Measurements from ENCODE around the gene TRIOBP.
"Not testable (repeated sequence)": the region's sequence is repeated elsewhere in the genome, so short reads cannot be mapped to it uniquely, and the experiment has no call there.

Gene TRIOBP

DNA sequence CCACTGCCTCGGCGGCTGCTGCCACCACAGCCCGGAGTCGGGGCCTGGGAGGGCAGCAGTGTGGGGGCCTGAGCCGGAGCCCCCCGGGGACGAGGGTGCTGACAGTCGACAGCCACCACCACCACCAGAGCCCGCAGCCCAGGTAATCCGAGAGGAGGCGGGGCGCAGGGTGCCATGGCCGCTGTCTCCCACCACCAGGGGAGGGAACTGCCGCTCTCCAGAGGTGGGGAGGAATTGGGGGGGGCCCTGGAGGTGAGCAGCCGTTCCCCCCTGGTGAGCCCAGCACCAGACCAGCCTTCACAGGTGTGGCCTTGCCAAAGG is 12.6 kb downstream of the TRIOBP start:
- DNase-seq (ENCODE audit: low read depth in 1 of 2, low spot score in 1 of 2) = no peak
- no peak for TF ChIP-seq JUND (IDR thresholded peaks at IDR 0.05; ENCODE audit: low read depth)
- in situ Hi-C loops (cut with HindIII; ENCODE audit: low pct_unique_long_range_greater_than_20kb, low sequenced_read_pairs) = no loop called here

- in situ Hi-C loops (cut with HindIII; ENCODE audit: low pct_unique_long_range_greater_than_20kb, low sequenced_read_pairs) = no loop called here
- peak in 1 of 2 experiments; percentile 10 for DNase-seq (ENCODE audit: low read depth in 1 of 2, low spot score in 1 of 2)
- no peak for TF ChIP-seq JUND (IDR thresholded peaks at IDR 0.05; ENCODE audit: low read depth)
These were observed 13.8 kb downstream of the TRIOBP start for GRCh38 chr22:37710675-37711074.

DNA sequence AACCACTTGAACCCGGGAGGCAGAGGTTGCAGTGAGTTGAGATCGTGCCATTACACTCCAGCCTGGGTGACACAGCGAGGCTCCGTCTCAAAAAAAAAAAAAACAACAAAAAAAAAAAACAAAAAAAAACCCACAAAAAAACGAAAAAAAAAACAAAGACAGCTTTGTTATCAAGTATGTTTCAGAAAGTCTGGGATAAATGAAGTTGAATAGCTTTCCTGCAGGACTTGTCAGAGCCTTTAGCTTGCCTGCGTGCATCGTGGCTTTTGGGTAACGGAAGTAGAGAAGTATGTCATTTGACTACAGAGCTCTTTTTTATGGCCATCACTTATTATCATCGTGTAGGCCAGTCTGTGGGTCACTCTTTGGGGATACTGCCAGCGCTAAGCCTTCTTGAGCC is 14.6 kb downstream of the TRIOBP start:
- in situ Hi-C loops (cut with HindIII; ENCODE audit: low pct_unique_long_range_greater_than_20kb, low sequenced_read_pairs) = no loop called here
- TF ChIP-seq JUND (IDR thresholded peaks at IDR 0.05; ENCODE audit: low read depth) = no peak
- no peak for DNase-seq (ENCODE audit: low read depth in 1 of 2, low spot score in 1 of 2)

- no peak for DNase-seq (ENCODE audit: low read depth in 1 of 2, low spot score in 1 of 2)
- no peak for TF ChIP-seq JUND (IDR thresholded peaks at IDR 0.05; ENCODE audit: low read depth)
- in situ Hi-C loops (cut with HindIII; ENCODE audit: low pct_unique_long_range_greater_than_20kb, low sequenced_read_pairs) = no loop called here
These were observed 16.9 kb downstream of the TRIOBP start for GRCh38 chr22:37713761-37714160.

DNA sequence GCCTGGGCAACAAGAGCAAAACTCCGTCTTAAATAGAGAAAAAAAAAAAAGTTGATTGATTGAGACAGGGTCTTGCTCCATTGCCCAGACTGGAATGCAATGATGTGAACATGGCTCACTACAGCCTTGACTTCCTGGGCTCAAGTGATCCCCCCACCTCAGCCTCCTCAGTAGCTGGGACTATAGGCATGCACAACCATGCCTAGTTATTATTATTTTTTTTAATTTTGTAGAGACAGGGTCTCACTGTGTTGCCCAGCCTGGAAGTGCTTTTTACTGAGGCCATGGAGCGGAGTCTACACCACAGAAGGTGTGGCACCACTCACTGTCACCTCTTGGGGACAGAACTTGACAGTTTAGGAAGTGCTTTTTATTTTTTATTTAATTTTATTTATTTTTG is 17.8 kb downstream of the TRIOBP start:
- in situ Hi-C loops (cut with HindIII; ENCODE audit: low pct_unique_long_range_greater_than_20kb, low sequenced_read_pairs) = no loop called here
- no peak for DNase-seq (ENCODE audit: low read depth in 1 of 2, low spot score in 1 of 2)
- no peak for TF ChIP-seq JUND (IDR thresholded peaks at IDR 0.05; ENCODE audit: low read depth)

DNA sequence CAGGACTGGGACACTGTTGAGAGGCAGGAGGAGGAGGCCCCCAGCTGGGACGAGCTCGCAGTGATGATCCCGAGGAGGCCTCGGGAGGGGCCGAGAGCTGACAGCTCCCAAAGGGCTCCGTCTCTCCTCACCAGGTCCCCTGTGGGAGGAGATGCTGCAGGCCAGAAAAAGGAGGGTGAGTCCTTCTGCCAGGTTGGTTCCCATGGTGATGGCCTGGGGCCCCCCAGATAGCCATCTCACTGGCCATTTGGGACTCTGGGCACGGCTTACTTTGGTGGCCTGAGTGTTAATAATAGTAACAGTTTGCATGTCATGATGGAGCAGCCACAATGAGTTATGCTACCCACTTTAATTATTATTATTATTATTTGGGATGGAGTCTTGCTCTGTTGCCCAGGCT is 18.9 kb downstream of the TRIOBP start:
- DNase-seq (ENCODE audit: low read depth in 1 of 2, low spot score in 1 of 2) = no peak
- in situ Hi-C loops (cut with HindIII; ENCODE audit: low pct_unique_long_range_greater_than_20kb, low sequenced_read_pairs) = no loop called here
- no peak for TF ChIP-seq JUND (IDR thresholded peaks at IDR 0.05; ENCODE audit: low read depth)

GRCh38 chr22:37716708-37717107 is 19.9 kb downstream of the TRIOBP start:
- in situ Hi-C loops (cut with HindIII; ENCODE audit: low pct_unique_long_range_greater_than_20kb, low sequenced_read_pairs) = no loop called here
- no peak for DNase-seq (ENCODE audit: low read depth in 1 of 2, low spot score in 1 of 2)
- no peak for TF ChIP-seq JUND (IDR thresholded peaks at IDR 0.05; ENCODE audit: low read depth)

DNA sequence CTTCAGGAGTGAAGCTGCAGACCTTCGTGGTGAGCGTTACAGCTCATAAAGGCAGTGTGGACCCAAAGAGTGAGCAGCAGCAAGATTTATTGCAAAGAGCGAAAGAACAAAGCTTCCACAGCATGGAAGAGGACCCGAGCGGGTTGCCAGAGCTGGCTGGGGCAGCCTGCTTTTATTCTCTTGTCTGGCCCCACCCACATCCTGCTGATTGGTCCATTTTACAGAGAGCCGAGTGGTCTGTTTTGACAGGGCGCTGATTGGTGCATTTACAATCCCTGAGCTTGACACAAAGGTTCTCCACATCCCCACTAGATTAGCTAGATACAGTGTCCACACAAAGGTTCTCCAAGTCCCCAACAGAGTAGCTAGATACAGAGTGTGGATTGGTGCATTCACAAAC is 20.4 kb downstream of the TRIOBP start:
- DNase-seq (ENCODE audit: low read depth in 1 of 2, low spot score in 1 of 2); in situ Hi-C loops (cut with HindIII; ENCODE audit: low pct_unique_long_range_greater_than_20kb, low sequenced_read_pairs): not testable (repeated sequence)

- DNase-seq (ENCODE audit: low read depth in 1 of 2, low spot score in 1 of 2); in situ Hi-C loops (cut with HindIII; ENCODE audit: low pct_unique_long_range_greater_than_20kb, low sequenced_read_pairs): not testable (repeated sequence)
These were observed 21.0 kb downstream of the TRIOBP start for GRCh38 chr22:37717746-37718305.

GRCh38 chr22:37725551-37726240 is 28.8 kb downstream of the TRIOBP start:
- in situ Hi-C loops (cut with HindIII; ENCODE audit: low pct_unique_long_range_greater_than_20kb, low sequenced_read_pairs) = no loop called here
- no peak for DNase-seq (ENCODE audit: low read depth in 1 of 2, low spot score in 1 of 2)
- TF ChIP-seq JUND (IDR thresholded peaks at IDR 0.05; ENCODE audit: low read depth) = no peak

DNA sequence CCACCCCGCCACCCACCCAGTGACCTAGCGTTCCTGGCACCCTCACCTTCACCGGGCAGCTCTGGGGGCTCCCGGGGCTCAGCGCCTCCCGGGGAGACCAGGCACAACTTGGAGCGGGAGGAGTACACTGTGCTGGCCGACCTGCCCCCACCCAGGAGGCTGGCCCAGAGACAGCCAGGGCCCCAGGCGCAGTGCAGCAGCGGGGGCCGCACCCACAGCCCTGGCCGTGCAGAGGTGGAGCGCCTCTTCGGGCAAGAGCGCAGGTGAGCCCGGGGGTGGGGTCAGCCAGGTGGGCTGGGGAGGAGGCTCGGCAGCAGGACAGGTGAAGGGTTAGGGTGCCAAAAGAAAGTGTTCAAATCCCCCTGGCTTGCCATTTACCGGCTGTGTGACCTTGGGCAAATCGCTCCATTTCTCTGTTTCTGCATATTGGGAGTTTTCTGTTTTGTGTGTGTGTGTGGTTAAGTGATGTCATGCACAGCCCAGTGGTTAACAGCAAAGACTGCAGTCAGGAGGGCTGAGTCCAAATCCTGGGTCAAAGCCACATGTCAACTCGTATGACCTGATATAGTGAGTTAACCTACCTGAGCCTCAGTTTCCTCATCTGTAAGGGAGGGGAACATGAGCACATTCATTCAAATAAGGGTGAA is 29.5 kb downstream of the TRIOBP start:
- in situ Hi-C loops (cut with HindIII; ENCODE audit: low pct_unique_long_range_greater_than_20kb, low sequenced_read_pairs) = no loop called here
- TF ChIP-seq JUND (IDR thresholded peaks at IDR 0.05; ENCODE audit: low read depth) = no peak
- DNase-seq (ENCODE audit: low read depth in 1 of 2, low spot score in 1 of 2) = peak; percentile 20 to 39

DNA sequence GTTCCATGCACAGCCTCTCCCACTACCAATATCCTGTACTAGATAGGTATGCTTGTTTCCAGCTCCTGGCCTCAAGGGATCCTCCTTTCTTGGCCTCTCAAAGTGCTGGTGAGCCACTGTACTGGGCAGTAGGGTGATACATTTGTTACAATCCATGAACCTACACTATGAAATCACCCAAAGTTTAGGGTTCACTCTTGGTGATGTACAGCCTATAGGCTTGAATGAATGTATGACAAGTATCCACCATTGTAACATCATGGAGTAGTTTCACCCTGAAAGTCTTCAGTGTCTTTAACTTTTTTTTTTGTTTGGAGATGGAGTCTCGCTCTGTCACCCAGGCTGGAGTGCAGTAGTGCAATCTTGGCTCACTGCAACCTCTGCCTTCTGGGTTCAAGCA is 31.8 kb downstream of the TRIOBP start:
- in situ Hi-C loops (cut with HindIII; ENCODE audit: low pct_unique_long_range_greater_than_20kb, low sequenced_read_pairs) = no loop called here
- TF ChIP-seq JUND (IDR thresholded peaks at IDR 0.05; ENCODE audit: low read depth) = no peak
- no peak for DNase-seq (ENCODE audit: low read depth in 1 of 2, low spot score in 1 of 2)

DNA sequence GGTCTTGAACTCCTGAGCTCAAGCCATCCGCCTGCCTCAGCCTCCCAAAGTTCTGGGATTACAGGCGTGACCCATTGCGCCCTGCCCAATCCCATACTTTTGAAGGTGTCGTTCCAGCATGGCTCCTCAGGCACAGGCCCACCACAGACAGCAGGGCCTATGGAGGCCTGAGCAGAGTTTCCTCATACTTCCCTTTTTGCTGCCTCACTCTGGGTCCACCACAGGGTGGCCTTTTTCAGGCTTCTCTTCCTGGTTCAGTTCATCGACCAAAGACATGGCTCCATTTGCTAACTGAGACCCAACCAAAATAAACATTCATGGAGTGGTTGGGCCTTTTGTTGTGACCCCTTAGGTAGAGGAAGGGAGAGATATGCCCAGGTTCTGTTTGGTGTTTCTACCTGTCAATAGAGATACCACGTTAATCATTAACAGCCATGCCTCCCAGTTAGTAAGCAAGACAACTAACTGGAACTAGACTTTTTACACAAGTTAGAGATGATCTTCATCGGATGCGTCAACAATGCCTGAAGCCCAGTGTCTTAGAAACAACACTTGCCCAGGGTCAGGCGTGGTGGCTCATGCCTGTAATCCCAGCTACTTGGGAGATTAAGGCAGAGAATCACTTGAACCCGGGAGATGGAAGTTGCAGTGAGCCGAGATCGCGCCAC is 35.1 kb downstream of the TRIOBP start:
- in situ Hi-C loops (cut with HindIII; ENCODE audit: low pct_unique_long_range_greater_than_20kb, low sequenced_read_pairs) = no loop called here
- TF ChIP-seq JUND (IDR thresholded peaks at IDR 0.05; ENCODE audit: low read depth) = no peak
- no peak for DNase-seq (ENCODE audit: low read depth in 1 of 2, low spot score in 1 of 2)
